HG02763 (cell line): ENCODE results near the gene C9orf85.

Experiments used
- ATAC-seq: cut with Tn5 transposase; IDR thresholded peaks from one replicate; pipeline ENCODE4 v1.9.1; 2021; ENCODE audit warnings: mild to moderate bottlenecking, moderate library complexity; ENCODE audit not compliant: unreplicated experiment

The C9orf85 gene

DNA sequence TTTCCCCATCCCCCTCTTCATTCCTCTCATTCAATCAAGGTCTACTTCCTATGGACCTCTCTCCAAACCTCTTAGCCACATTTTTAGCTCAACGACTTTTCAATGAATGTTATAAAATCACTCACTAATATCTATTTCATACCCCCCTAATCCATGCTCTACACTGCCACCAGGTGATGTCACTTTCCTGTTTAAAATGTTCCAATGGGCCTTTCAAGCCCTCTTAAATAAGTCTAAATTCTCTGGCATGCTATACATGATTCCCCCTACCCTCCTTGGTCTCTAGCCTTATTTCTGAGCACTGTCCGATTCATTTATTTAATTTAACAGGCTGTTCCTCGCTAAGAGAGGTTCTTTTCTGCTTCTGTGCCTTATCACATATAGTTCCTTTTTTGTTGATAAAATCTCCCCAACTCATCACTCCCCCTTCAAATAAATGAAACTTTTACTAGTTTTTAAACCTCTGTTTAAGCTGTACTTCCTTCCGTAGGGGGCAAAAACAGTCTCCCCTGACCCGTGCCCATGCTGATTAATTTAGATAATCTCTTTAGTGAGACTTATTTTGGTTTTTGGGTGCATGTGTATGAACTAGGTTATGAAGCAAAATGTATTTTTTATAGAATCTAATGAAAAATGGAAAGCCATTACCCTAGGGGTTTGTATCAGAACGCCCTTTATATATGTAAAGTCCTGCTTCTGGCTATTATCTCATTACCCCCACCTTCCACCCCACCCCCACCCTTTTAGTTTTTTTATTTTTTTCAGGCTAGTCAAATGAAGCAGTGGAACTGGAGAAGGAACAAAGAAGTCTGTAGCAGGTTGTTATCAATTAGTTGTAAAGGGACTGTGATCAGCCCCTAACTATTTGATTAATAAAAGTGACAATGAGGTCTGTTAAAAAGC lies 9.5 kb upstream of the C9orf85 start:
- ATAC-seq = no peak

DNA sequence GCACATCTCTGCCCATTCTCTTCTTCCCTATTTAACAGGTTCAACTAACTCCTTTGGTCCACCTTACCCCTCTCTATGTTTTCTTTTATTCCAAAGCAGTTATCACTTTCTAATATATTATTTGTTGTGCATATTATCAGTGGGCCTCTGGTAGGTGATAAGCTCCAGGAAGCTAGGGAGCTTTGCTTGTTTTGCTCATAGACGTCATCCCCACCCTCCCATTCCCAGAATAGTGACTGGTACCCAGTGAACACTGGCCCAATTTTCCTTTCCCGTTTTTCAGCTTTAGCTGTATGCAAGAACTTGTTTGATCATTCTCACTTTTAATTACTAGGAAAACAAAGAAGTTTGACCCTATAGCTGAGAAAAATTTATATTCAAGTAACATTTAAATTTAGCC lies 7.4 kb upstream of the C9orf85 start:
- ATAC-seq = no peak

DNA sequence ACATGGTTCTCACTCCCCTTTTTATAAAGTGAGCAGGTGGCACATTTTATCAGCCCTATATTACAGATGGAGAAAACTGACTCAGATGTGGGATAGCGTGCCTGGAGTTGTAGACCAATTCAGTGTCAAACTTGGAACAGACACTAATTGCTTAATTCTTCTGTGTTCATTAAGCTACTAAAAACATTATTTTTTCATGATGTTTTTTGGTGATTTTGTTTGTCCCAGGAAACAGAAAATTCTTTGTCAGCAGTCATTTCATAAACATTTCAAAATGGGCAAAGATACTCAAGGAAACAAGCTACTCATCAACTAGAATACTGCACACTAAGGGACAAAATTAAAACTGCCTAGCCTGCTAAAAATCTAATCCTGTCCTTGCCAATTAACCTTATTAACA lies 2.6 kb upstream of the C9orf85 start:
- no peak for ATAC-seq

DNA sequence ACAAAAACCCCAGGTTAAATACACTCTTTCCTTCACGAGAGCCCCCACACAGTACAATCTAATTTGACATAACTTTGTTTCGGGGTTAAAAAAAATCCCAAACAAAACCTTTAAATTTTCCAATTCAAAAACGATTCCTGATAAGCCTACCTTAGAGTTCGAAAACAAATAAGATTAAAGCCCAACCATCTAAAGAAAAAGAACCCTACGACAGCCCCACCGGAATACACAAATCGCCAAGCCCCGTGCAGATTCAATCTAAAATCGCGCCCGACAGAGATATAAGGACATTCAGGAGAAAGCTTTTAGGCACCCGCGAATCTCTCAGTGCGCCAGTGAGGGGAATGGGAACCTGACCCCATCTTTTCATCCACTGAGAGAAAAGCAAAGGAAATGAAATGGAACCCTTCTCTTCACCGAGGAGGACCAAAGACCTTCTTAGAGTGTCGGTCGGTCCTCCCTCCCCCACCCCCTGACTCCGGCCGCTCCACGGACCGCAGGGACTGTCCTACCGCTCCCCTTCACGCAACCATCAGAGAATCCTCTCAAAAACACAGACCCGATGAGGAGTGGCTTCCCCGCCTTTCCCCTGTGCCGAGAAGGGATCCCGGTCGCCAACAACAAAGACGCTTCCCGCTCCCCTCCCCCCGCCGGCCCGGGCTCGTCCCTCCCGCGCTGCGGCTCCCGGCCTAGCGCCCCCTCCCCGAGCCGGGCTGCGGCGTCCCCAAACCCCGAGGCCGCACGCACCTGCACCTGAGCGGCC lies 1.4 kb upstream of the C9orf85 start:
- ATAC-seq = peak; percentile 11

DNA sequence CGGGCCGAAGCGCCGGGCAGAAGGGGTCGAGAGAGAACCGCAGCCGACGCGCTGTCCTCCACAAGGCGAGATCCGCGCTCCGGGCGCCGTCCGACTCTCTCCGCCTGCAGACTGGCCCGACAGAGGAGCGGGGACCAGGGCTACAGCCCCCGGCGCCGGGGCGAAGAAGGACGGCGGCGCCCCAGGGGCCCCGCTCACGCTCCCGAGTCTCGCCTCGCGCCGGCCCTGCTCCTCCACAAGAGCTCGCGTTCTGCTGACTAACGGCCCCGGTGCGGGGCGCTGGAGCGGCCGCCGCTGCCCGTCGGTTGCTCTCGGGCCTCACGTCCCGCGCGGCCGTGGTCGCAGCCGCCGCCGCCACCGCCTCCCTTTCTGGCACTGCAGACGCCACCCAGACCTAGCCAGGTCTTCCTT lies 784 bp upstream of the C9orf85 start:
- ATAC-seq = peak; percentile 12

DNA sequence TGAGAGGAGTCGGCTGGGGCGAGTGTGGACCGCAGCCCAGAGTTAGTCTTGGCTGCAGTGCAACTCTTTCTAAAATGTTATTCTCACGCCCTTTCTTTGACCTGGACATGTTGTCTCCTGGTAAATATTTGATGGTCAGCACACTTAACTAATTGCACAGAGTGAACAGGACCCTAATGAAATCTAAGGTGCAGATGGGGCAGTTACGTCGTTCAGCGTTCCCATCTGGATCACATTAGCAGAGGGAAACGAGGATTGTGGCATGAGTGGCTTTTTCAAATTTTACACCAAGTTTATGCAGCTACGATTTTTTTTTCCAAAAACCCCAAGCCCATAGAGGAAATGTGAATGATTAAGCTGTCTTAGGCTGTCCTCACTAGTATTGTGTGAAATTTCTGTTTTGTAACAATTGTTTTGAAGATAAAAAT lies 483 bp downstream of the C9orf85 start:
- ATAC-seq = no peak

DNA sequence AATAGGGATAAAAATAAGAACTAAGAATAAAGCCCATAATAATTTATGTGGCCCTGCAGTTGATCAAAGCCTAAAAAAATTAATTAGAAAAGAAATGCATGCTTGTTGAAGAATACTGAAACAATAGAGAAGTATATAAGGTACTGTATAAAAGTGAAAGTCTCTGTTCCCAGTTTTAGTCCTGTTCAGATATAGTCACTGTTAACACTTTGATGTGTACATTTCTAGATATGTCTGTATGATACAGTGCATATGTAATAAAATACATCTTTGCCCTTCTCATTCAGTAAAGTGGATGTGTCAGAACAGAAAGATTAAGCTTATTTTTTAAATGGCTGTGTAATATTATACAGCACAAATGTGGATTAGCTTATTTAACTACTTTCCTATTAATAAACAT lies 4.1 kb downstream of the C9orf85 start:
- no peak for ATAC-seq

DNA sequence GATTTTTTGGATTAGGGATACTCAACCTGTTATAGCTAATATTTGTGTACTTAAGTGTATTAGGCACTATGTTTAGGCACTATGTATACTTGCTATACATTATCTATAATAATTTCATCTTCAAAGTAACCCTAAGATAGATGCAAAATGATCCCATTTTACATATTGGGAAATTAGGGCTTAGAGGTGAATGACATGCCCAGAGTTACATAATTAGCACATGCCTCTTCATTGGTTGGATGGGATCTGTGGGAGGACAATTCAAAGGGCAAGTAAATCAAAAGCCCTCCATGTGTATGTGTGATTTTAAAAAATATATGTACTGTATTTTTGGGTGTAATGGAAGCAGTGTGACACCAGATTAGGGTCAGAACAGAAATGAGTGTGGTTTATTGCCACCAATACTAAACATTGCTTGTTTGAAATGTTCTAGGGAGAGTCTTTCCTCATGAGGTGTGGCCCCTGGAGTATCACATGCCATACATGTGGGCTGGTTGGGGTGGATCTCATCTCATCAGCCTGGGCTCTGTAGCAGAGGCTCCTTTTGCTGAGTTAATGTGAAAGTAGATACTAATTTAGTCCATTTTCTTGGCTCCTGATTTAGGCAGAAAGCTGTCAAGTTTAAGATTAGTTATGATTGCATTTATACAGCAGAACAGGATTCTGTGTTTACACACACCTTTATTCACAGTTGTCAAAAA lies 5.5 kb downstream of the C9orf85 start:
- peak; percentile 76 for ATAC-seq

DNA sequence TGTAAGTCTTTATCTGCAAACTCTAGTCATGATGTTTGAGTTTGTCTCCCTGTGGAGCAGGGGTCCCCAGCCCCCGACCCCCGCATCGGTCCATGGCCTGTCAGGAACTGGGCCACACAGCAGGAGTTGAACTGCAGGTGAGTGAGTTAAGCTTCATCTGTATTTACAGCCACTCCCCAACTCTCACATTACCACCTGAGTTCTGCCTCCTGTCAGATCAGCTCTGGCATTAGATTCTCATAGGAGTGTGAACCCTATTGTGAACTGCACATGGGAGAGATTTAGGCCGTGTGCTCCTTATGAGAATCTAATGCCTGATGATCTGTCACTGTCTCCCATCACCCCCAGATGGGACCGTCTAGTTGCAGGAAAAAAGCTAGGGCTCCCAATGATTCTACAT lies 7.0 kb downstream of the C9orf85 start:
- no peak for ATAC-seq

DNA sequence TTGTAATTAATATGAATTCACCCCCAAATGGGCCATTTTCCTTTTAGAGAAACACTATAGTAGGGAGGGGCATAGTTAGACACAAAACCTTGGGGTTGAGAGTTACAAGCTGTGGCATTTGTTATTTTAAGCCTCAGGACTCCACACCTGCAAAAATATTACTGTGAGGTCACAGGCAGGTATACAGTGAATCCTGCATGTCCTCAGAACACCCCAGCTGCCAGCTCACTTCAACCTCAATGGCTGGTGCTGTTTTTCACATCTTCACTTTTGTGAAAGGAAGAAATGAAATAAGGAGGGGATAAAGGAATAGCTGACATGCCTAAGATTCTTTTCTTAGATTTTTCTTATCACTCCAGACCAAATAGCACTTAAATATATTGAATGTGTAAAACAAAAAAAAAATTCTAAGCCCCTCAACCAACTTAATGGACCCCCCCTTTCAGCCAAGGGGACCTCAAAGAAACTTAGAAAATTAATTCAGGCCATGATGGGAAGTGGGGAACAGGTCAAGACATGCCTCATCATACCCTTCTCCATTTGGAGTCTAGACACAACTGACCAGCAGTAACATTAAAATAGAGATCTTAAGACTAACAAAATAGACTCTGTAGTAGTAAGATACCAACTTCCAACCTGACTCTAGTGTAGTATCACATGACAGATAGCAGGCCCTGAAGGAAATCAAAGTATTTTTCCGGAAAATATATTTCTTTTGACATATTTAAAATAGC lies 9.2 kb downstream of the C9orf85 start:
- ATAC-seq = no peak

DNA sequence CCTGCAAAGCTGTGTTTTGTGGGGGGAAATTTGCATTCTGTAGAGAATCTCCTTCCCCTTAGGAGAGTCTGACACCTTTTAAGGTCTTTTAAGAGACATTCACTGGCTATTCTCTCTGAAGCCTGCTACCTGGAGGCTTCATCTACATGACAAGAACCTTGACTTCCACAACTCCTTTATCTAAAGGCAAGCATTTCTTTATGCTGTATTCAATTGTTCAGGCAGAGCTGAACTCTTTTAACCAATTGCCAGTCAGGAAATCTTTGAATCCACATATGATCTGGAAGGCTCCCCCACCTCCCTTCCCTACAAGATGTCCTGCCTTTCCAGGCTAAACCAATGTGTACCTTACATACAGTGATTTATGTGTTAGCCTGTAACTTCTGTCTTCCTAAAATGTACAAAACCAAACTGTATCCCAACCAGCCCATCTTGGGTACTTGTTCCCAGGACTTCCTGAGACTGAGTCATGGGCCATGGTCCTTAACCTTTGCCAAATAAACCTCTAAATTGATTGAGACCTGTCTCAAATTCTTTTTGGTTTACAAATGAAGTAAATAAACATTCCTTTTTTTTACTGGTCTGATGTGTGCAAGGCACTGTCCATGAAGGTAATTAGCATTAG lies 9.9 kb downstream of the C9orf85 start:
- ATAC-seq = no peak

DNA sequence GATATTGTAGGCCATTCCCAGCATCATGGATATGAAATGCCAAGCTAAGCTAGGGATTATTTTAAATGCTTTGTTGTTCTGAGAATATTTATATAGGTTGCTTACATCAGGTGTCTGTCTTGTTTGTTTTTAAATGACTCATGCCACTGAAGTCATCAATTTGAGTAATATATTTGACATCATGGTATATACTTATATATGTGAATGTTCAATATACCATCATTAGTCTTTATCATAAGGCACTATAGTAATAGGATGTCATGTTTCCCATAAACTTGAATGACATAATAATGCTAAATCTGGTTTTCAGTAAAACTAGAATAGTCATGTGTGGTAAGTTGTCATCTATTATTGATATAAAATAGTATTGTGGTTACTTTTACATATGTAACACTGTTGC lies 13.1 kb downstream of the C9orf85 start:
- ATAC-seq = no peak

DNA sequence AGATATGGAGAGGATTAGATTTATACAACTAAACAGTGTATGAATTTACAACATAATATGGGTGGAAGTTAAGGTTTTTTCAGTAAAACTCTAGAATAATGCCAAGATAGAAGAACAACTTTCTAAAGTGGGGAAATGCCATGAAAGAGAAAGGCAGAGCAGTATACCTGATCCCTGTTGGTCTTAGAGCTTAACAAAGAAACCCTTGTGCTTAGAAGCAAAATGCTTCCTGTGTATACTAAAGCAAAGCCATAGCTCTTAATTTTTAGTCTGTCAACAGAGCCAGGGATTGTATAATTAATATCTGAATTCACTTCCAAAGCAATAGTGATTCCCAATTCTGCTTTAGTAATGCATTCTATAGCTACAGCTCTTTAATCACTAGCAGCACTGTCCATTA lies 14.4 kb downstream of the C9orf85 start:
- no peak for ATAC-seq

DNA sequence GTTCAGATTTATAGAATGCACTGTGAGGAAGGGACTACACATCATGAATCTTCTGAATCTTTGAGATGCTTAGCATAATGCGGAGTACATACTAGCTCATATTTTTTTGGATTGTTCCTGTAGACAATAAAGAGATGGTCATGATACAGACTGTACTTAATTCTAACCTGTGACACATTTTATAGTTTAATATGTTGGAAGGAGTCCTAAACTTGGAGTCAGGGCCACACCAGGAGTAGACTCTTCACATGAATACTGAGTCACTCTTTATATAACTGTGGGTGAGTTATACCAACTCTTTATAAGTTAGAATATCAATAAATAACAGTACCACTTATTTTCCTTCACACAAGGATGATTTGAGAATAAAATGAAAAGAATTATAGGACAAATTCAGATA lies 16.9 kb downstream of the C9orf85 start:
- ATAC-seq = no peak

DNA sequence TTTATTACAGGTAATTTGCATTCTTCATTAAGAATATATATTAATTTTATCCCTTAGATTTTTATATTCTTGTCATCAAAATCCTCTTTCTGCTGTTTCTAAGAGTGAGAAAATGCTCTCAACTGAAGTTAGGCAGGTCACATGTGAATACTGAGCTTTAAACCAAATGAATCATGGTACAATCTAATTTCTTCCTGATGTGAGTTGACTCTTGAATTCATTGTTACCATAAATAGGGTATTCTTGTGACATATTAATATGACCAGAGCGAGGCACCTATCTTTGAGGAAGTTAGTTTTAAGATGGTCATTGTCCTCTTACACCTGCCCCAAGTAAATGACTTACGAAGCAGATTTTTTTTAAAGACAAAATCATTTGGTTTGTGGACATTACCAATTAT lies 17.4 kb downstream of the C9orf85 start:
- ATAC-seq = no peak

DNA sequence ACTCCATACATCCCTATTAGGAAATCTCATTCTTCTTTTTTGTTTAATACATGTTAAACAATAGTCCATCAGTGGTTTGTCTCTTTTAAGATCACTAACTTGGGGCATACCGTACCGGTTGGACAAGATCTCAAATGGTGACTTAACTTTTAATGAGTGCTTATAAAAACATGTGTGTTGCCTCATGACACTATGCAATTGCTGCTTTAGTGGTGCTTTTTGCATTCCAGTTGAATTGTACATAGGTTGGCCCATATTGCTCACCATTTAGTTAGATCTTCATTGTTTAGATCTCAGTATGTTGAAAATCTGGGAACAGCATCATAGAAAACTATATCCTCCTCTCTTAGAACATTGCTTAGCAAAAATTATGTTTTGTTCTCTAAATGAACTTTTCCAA lies 17.8 kb downstream of the C9orf85 start:
- no peak for ATAC-seq

DNA sequence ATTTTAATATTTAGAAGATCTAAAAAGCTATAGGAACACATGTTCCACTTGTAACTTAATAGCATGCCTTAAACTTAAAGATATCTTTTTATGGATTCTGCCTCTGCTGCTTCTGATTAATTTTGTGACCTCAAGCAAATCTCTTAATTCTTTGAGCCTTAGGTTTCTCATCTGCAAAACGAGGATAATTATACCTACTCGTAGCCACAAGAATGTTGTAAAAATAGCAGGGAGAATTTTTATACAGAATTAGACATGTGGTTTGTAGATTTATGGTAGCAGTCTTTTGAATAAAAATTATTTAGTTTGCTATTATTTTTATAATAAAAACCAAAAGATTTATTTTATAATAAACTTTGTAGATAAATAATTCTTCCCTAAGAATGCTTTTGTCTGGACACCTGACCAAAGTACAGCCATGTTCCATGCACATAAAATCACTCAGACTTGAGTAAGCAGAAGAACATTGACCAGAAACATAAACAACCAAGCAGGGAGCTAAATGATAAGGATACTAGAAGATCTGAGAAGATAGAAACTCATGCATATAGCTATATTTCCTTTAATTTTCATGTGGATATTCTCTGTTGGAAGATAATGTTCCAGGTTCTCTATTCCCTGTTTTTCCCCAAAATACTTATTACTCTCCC lies 18.5 kb downstream of the C9orf85 start:
- no peak for ATAC-seq

DNA sequence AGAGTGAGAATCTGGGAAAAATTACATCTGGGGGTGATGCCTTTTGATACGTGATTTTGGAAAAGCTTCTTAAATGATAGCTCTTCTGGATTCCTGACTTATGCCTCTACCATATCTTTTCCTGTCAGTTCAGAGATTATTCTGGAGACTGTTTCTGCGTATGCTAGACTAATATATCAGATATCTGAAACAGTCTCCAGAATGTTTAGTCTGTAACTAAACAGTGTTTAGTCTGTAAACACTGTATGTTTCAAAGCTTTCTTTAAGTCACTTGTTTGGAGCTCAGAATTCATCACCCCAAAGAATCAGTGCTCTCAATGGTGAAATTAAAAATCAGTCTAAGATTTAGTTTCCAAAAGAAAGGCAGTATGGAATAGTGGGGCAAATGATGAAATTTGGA lies 19.7 kb downstream of the C9orf85 start:
- ATAC-seq = no peak

DNA sequence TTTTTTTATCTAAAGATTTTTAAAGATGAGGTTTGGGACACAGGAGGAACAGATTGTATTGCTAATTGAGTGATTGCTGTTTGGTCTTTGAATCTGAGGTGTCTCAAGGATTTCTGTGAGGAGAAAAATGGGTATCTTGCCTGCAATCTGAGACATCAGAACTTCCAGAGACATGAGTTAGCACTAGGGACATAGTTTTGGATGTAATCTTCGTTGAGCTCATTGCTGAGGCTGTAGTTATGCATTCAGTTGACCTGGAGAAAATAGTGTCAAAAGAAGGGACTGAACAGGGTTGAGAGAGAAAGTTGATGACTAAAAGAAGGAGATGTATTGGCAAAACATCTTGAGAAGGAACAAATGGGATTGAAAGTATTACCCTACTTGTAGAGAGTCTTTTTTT lies 24.6 kb downstream of the C9orf85 start:
- ATAC-seq = no peak

DNA sequence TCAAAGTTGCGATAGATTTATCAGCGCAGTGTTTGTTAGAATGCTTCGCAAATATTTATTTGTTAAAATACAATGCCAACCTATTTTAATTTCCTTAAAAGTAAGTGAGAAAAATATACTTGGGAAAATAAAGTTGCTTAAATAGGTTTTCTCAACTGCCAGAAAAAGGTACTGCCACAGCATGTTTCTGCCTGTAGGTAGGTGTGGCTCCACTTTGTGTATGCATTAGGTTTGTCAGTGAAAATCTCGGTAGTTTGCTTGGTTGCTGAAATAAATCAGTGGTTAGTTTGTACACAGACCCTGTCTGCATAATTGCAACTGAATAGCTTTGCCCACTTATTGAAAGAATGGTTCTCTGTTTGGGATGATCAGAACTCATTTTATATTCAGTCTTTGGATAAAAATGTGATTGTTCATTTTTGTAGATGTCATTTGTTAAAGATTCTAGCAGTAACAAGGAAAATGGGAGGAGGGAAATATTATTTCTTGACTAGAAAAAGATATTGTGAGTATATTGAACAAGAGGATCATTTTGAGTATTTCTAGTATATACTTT lies 25.7 kb downstream of the C9orf85 start:
- ATAC-seq = no peak
